HepG2 (cell line): ENCODE data around the gene OR2B2. TPM values are rescaled to one million over a fixed set of nuclear protein-coding genes. Genes with fewer than 3 reads are reported as not detected.

Experiments
- ATAC-seq: fragments of 200-7000 bp; cut with Tn5 transposase; 3 replicates; pipeline ENCODE4 v1.9.1; 2020; ENCODE audit warnings: mild to moderate bottlenecking, moderate library complexity
- BruUV-seq: library from RNA; stranded (reverse); fragments of 400-500 nt; replicated peaks from 2 replicates; lab custom pipeline; 2021; lab: Mats Ljungman, UMichigan
- CTCF ChIA-PET: fragments of 300-600 bp; formaldehyde crosslinking; extraction: SDS; loops from one replicate; lab custom pipeline; 2021; ENCODE audit warnings: low total read pairs, inconsistent platforms, low intra/inter-chr PET ratio; lab: Yijun Ruan, JAX
- POLR2A ChIA-PET: fragments of 350-600 bp; sonication (Branson Sonifier 250); formaldehyde crosslinking; loops from one replicate; lab custom pipeline; 2020; ENCODE audit warnings: antibody characterized with exemption, inconsistent platforms; lab: Yijun Ruan, JAX
- DNase-seq: peaks from one replicate; pipeline ENCODE4 v3.0.0-alpha.2; 2015; ENCODE audit warnings: low spot score
- FAIRE-seq: peaks from 3 replicates; lab custom pipeline; 2011; peaks lifted over from hg19 to GRCh38; lab: Jason Lieb, UNC
- H2AFZ ChIP-seq: one replicate; pipeline ENCODE4 v1.6.1; 2011; ENCODE audit warnings: low read length, inconsistent platforms
- H3K27ac ChIP-seq: fragments of 300-600 bp; 3 replicates; pipeline ENCODE4 v1.8.0; 2011; ENCODE audit warnings: mixed run types, mild to moderate bottlenecking, mixed read lengths, low read length, inconsistent platforms; ENCODE audit not compliant: insufficient read depth; ENCODE audit errors: extremely low read length
- H3K27me3 ChIP-seq, 2 experiments: fragments of 200-600 bp in 1 of 2; 2 replicates in 1 of 2; 3 replicates in 1 of 2; pipeline versions ENCODE4 v1.6.0 to v1.8.0; 2011; ENCODE audit warnings: low read length in 2 of 2, mild to moderate bottlenecking in 2 of 2, moderate library complexity in 2 of 2, inconsistent platforms in 1 of 2; ENCODE audit not compliant: insufficient read depth in 2 of 2, control insufficient read depth in 1 of 2
- H3K36me3 ChIP-seq, 2 experiments: fragments of 200-600 bp in 1 of 2; replicated peaks in 1 of 2; 2 replicates in 1 of 2; 3 replicates in 1 of 2; pipeline versions ENCODE4 v1.5.1 to v1.8.0; 2011; ENCODE audit warnings: low read length in 2 of 2, inconsistent platforms in 1 of 2; ENCODE audit not compliant: insufficient read depth in 2 of 2, control insufficient read depth in 1 of 2
- H3K4me1 ChIP-seq: 2 replicates; pipeline ENCODE4 v1.5.1; 2012; ENCODE audit warnings: low read length, inconsistent platforms; ENCODE audit not compliant: insufficient read depth
- H3K4me2 ChIP-seq: 2 replicates; pipeline ENCODE4 v1.6.0; 2011; ENCODE audit warnings: low read depth, low read length, inconsistent platforms
- H3K4me3 ChIP-seq, 3 experiments: fragments of 200-600 bp in 1 of 3; sonication (generic), shearing (Covaris generic) in 1 of 3; replicated peaks in 1 of 3; 2 replicates each; pipeline ENCODE4 v1.5.1; 2011 to 2016; ENCODE audit warnings: low read length in 3 of 3, inconsistent platforms in 2 of 3, low read depth in 2 of 3, mild to moderate bottlenecking in 2 of 3, control low read depth in 1 of 3, mixed read lengths in 1 of 3; ENCODE audit not compliant: insufficient read depth in 1 of 3
- H3K79me2 ChIP-seq: one replicate; pipeline ENCODE4 v1.6.1; 2011; ENCODE audit warnings: low read length, inconsistent platforms; ENCODE audit not compliant: insufficient read depth
- H3K9ac ChIP-seq: 2 replicates; pipeline ENCODE4 v1.6.0; 2011; ENCODE audit warnings: mild to moderate bottlenecking, low read depth, low read length, inconsistent platforms; ENCODE audit not compliant: insufficient read depth
- H3K9me3 ChIP-seq: 2 replicates; pipeline ENCODE4 v1.5.1; 2012; ENCODE audit warnings: mild to moderate bottlenecking, low read length
- H4K20me1 ChIP-seq: 2 replicates; pipeline ENCODE4 v1.6.0; 2011; ENCODE audit warnings: inconsistent platforms, mild to moderate bottlenecking, low read length, moderate library complexity; ENCODE audit not compliant: insufficient read depth
- BRD4 ChIP-seq: sonication (generic); formaldehyde crosslinking; IDR thresholded peaks from 2 replicates; pipeline ENCODE4 v1.4.0; 2020; ENCODE audit warnings: missing genetic modification reagents
- CEBPG ChIP-seq: IDR thresholded peaks from 2 replicates; pipeline ENCODE4 v1.6.1; 2016
- GATAD2A ChIP-seq: IDR thresholded peaks from 2 replicates; pipeline ENCODE4 v1.6.1; 2016
- GPN1 ChIP-seq: sonication (generic); formaldehyde crosslinking; IDR thresholded peaks from 2 replicates; pipeline ENCODE4 v1.5.1; 2020; ENCODE audit warnings: missing genetic modification reagents, borderline replicate concordance
- HOMEZ ChIP-seq: IDR thresholded peaks from 2 replicates; pipeline ENCODE4 v1.6.1; 2016; ENCODE audit warnings: low read depth
- JUND ChIP-seq: sonication (generic); formaldehyde crosslinking; IDR thresholded peaks from 2 replicates; pipeline ENCODE4 v1.8.0; 2022; ENCODE audit warnings: mild to moderate bottlenecking, missing genetic modification reagents
- MTF2 ChIP-seq: sonication (generic); formaldehyde crosslinking; IDR thresholded peaks from 2 replicates; pipeline ENCODE4 v1.5.0; 2020; ENCODE audit warnings: missing genetic modification reagents, borderline replicate concordance
- NBN ChIP-seq: fragments of 450-650 bp; conservative IDR thresholded peaks from 2 replicates; pipeline ENCODE4 v1.6.1; 2017
- PPARG ChIP-seq: conservative IDR thresholded peaks from 2 replicates; pipeline ENCODE4 v1.6.1; 2016; ENCODE audit warnings: missing biosample characterization, missing genetic modification reagents
- RCOR2 ChIP-seq: IDR thresholded peaks from 2 replicates; pipeline ENCODE4 v1.6.1; 2016; ENCODE audit warnings: missing biosample characterization, missing genetic modification reagents
- RELA ChIP-seq: sonication (generic); formaldehyde crosslinking; IDR thresholded peaks from 2 replicates; pipeline ENCODE4 v1.4.0; 2020; ENCODE audit warnings: missing genetic modification reagents
- SNAPC2 ChIP-seq: sonication (generic); formaldehyde crosslinking; IDR thresholded peaks from 2 replicates; pipeline ENCODE4 v1.8.1; 2022; ENCODE audit warnings: mild to moderate bottlenecking, missing genetic modification reagents
- SP1 ChIP-seq, 2 experiments: fragments of 450-650 bp in 1 of 2; sonication (generic) in 1 of 2; formaldehyde crosslinking in 1 of 2; IDR thresholded peaks; 2 replicates each; pipeline versions ENCODE4 v1.4.0 to v1.6.1; 2016 to 2020; ENCODE audit warnings: missing genetic modification reagents in 1 of 2
- SRSF1 ChIP-seq: fragments of 200-400 bp; formaldehyde crosslinking; optimal IDR thresholded peaks from 2 replicates; pipeline ENCODE3; 2017; ENCODE audit warnings: mild to moderate bottlenecking, low read depth, low read length, moderate library complexity
- TFDP1 ChIP-seq: IDR thresholded peaks from 2 replicates; pipeline ENCODE4 v1.6.1; 2016; ENCODE audit warnings: missing compliant biosample characterization, missing genetic modification reagents, borderline replicate concordance
- TFE3 ChIP-seq: IDR thresholded peaks from 2 replicates; pipeline ENCODE4 v1.6.1; 2016
- ZFY ChIP-seq: sonication (generic); formaldehyde crosslinking; IDR thresholded peaks from 2 replicates; pipeline ENCODE4 v1.4.0; 2020; ENCODE audit warnings: missing genetic modification reagents
- ZMYM4 ChIP-seq: sonication (generic); formaldehyde crosslinking; IDR thresholded peaks from 2 replicates; pipeline ENCODE4 v1.8.1; 2023; ENCODE audit warnings: mild to moderate bottlenecking, missing genetic modification reagents
- ZNF205 ChIP-seq: IDR thresholded peaks from 2 replicates; pipeline ENCODE4 v1.6.1; 2018; ENCODE audit warnings: missing biosample characterization, missing genetic modification reagents
- ZNF329 ChIP-seq: sonication (generic); formaldehyde crosslinking; IDR thresholded peaks from 2 replicates; pipeline ENCODE4 v1.9.0; 2021; ENCODE audit warnings: low read depth, mild to moderate bottlenecking, missing genetic modification reagents
- ZNF362 ChIP-seq: sonication (generic); formaldehyde crosslinking; IDR thresholded peaks from 2 replicates; pipeline ENCODE4 v1.4.0; 2020; ENCODE audit warnings: missing genetic modification reagents, mild to moderate bottlenecking, borderline replicate concordance
- ZNF460 ChIP-seq: sonication (generic); formaldehyde crosslinking; IDR thresholded peaks from 2 replicates; pipeline ENCODE4 v1.5.1; 2020; ENCODE audit warnings: missing genetic modification reagents, mild to moderate bottlenecking, borderline replicate concordance
- WGBS: methylation state at CpG from one replicate; pipeline ENCODE4 v1.1.6; 2017; ENCODE audit warnings: low lambda C conversion rate; 5-methylcytosine and 5-hydroxymethylcytosine counted together
- in situ Hi-C: cut with HindIII; loops from 2 replicates; pipeline ENCODE4 v1.10.0; 2017; ENCODE audit warnings: low pct_unique_long_range_greater_than_20kb; ENCODE audit not compliant: extremely low pct_ligation_motif_present
- intact Hi-C: fragments of 100-400 bp; cut with micrococcal nuclease; formaldehyde crosslinking; loops from one replicate; pipeline ENCODE4 v1.10.0; 2022; ENCODE audit not compliant: unreplicated experiment
- polyA plus RNA-seq, 8 experiments: library from polyadenylated mRNA; depleted of rRNA in 3 of 8; stranded (reverse) in 7 of 8; unstranded in 1 of 8; fragments of >200 nt; fragmentation: Illumina TruSeq in 4 of 8; extraction: Trizol in 4 of 8; gene quantifications; 2 replicates each; pipeline versions ENCODE4 v1.2.1 to v1.2.3, GENCODE V29; 2011 to 2016; ENCODE audit warnings: low read depth in 4 of 8, missing spikeins in 1 of 8, mixed read lengths in 1 of 8; ENCODE audit not compliant: insufficient read depth in 1 of 8
- total RNA-seq, 5 experiments: library from RNA; depleted of rRNA; stranded (reverse); fragments of >200 nt; fragmentation: Illumina TruSeq; extraction: Trizol; gene quantifications; 2 replicates each; pipeline ENCODE4 v1.2.3, GENCODE V29; 2016; ENCODE audit warnings: low read depth in 1 of 5

Gene OR2B2
- total and polyA plus RNA-seq, 2 of the 13 experiments (the other 11 are each of a cell fraction or from before 2014, with no cell fraction given), result not detected

- no peak overlapping the region for H2AFZ ChIP-seq
- intact Hi-C loops (no loop called here), in situ Hi-C loops (no loop called here)
- H4K20me1 ChIP-seq, result no peaks in the 10 kb centered on the region
- H3K4me1 ChIP-seq, result peaks cover 38% of the 10 kb centered on the region
- POLR2A ChIA-PET, result interaction anchor here (1.1 to 1.3 kb wide), 2 partner anchors 24 to 30 kb away, joined by 3 to 8 read pairs; a partner anchor contains a TSS
- H3K27ac ChIP-seq, result no peak overlapping the region
- peak; percentile 30 for FAIRE-seq
- no peak overlapping the region for H3K4me3 ChIP-seq
- H3K9me3 ChIP-seq, result no peaks in the 10 kb centered on the region
- ATAC-seq, result no peak
- 54% methylated on average over 6 of the region's 6 CpGs for WGBS
- peak; percentile 65 for DNase-seq
- H3K4me2 ChIP-seq, result peak overlapping the region; percentile 28
- no TSS peak for BruUV-seq
- H3K36me3 ChIP-seq, result no peaks in the 10 kb centered on the region
- CTCF ChIA-PET, result no interaction called here
- H3K9ac ChIP-seq, result no peak overlapping the region
- peaks cover 0 to 24% of the 10 kb centered on the region in 2 experiments; a peak in 3 of 5 replicates for H3K27me3 ChIP-seq
- no peaks in the 10 kb centered on the region for H3K79me2 ChIP-seq
- no peak for TF ChIP-seq ZNF329
- TF ChIP-seq ZNF362 (CRISPR knock-in tag), result 0 out of 2 replicates have a peak, but pooled peaks have one; percentile 22
- no peak for TF ChIP-seq RELA (CRISPR knock-in tag)
- peak; percentile 42; the same call in 1 of the 2 replicates for TF ChIP-seq CEBPG
- 0 out of 2 replicates have a peak, but pooled peaks have one; percentile 37 for TF ChIP-seq RCOR2 (CRISPR knock-in tag)
- TF ChIP-seq BRD4 (CRISPR knock-in tag), result no peak
- TF ChIP-seq ZMYM4 (CRISPR knock-in tag), result no peak
- TF ChIP-seq MTF2, result no peak
- no peak for TF ChIP-seq SRSF1
- TF ChIP-seq SNAPC2, result no peak
- peak; percentile 90 for TF ChIP-seq ZNF205 (CRISPR knock-in tag)
- no peak for TF ChIP-seq NBN
- peak; percentile 45; the same call in 1 of the 2 replicates for TF ChIP-seq GATAD2A (CRISPR knock-in tag)
- no peak for TF ChIP-seq SP1 (IDR thresholded peaks at IDR 0.05)
- no peak for TF ChIP-seq SP1 (CRISPR knock-in tag; IDR thresholded peaks at IDR 0.05)
- no peak for TF ChIP-seq HOMEZ
- TF ChIP-seq TFDP1 (CRISPR knock-in tag), result no peak
- no peak for TF ChIP-seq ZNF460 (CRISPR knock-in tag)
- TF ChIP-seq PPARG (CRISPR knock-in tag), result no peak
- no peak for TF ChIP-seq GPN1
- no peak for TF ChIP-seq TFE3 (CRISPR knock-in tag)
- TF ChIP-seq ZFY (CRISPR knock-in tag), result no peak
- no peak for TF ChIP-seq JUND (CRISPR knock-in tag)
These were observed 49.7 kb downstream of the OR2B2 start for GRCh38 chr6:27862396-27863066.
